ENCODE measurements around the gene CYFIP1.
"Not testable (repeated sequence)": the region's sequence is repeated elsewhere in the genome, so short reads cannot be mapped to it uniquely, and the experiment has no call there.

CYFIP1 gene

DNA sequence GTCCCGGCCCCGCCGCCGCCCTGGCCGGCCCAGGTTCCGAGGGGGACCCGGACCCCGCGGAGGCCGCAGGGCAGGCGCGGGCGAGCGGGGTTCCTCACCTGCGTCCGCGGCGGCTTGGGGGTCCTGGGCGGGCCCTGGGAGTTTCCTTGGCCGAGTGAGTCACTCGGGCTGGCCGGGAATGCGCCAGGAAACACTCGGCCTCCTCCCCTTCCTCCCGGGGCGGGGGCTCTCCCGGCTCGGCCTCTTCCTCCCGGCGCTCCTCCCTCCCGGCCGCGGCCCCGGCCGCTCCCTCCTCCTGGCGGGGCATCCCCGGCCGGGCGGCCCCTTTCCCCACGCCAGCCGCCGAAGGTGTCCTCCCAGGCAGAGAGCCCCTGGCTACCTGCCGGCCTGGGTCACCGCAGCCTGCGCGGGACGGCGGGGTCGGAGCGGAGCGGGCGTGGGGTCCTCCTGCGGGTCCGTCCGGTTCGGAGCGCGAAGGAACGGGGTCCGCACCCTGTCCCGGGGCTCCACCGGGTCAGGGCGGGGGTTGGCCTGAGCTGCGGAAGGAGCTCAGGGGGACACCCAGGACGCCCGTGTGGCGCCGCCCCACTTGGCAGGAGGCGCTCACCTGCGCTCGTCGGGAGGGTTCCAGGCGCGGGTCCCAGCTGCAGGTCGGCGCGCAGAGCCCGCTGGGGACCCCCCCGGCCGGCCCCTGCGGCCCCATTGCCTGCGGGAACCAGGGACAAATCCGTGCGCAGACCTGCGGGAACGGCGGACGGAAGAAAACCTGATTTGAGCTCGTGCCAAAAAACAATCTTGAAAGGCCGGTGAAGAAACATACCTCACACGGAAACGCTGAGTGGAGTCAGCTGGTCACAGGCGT, at the start of gene CYFIP1:
CYFIP1 (minus strand) TSS at position 180 of the 862 bp plus-strand sequence. CDS start 33,083 bp downstream, outside the sequence.
- DNase-seq = no peak

DNA sequence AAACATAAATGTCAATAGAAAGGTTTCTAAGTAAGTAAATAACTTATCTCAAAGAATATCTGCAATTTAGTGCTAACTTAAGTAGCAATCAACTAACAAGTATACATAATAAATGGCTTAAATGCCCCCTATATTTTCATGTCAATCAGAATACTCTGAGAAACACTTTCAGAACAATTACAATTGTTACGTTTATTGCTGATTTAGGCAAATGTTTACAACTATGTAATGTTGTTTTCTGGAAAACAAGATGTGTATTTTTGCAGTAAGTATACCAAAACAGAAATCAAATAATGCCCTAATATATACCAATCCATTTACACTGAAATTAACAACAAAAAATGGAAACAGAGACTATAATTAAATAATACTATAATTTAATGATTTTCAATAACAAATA, 46.0 kb upstream of the CYFIP1 start:
- no peak for DNase-seq

DNA sequence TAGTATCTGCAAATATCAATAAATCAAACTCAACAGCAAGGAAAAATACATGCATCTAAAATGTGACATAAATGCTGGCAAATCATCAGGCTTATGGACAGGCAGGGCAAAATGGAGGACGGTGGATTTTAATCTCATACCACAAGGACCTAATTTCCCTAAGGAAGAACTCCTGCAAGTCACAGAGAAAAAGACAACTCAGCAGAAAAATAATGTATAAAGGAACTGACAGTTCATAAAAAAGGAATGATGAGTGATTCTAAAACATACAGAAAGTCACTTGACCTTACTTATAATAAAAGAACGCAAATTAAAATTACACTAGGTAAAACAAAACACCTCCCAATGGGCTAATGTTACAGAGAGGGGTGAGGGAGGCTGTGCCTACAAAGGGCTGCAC, 42.0 kb upstream of the CYFIP1 start:
- no peak for DNase-seq

DNA sequence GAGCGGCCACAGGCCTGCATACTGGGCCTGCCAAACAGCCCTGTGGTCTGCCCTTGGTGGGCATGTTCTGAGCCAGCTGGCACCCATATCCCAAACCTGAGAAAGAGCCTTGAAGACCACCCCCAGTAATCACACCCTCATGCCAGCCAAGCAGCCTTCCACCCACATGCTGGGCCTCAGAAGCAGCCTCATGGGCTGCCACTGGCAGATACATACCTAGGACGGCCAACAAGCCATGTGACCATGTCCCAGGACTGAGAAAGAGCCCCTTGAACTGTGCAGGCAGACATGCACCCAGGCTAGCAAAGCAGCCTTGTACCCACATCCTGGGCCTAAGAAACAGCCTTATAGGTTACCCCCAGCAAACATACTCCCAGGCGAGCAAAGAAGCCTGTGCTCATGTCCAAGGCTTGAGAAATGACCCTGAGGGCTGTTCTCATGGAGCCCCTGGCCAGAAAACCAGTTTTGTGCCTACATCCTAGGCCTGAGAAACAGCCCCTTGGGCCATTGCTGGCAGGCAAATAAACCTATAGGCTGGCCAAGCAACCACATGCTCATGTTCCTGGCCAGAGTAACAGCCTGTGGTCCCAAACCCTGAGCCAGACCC, 34.3 kb upstream of the CYFIP1 start:
- no peak for DNase-seq

DNA sequence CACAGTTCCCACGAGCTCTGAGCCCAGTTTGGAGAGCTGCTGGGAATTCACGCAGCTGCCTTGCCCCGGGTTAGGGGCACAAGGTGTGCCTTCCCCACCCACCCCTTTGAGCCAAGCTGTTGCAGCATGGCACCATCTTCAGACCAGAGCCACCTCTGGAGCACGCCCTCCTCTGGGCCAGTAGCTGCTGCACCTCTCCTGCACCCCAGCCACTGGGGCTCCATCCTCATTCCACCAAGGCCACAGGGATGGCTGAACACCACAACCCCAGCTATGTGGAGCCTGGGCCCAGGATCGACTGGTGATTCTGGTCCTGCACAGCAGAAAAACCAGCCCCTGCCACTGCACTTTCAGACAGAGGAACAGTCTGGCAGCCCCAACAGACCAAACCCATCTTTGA, 33.5 kb upstream of the CYFIP1 start:
- DNase-seq = no peak

DNA sequence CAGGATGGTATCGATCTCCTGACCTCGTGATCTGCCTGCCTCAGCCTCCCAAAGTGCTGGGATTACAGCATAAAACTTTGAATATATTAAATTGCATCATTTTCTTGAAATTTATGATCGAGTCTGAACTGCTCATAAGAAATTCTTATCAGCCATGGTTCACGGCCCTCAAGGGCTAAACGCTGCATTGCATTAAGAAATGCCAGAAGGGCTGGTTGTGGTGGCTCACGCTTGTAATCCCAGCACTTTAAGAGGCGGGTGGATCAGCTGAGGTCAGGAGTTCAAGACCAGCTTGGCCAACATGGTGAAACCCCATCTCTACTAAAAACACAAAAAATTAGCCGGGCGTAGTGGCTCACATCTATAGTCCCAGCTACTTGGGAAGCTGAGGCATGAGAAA, 32.4 kb upstream of the CYFIP1 start:
- DNase-seq = not testable (repeated sequence)

DNA sequence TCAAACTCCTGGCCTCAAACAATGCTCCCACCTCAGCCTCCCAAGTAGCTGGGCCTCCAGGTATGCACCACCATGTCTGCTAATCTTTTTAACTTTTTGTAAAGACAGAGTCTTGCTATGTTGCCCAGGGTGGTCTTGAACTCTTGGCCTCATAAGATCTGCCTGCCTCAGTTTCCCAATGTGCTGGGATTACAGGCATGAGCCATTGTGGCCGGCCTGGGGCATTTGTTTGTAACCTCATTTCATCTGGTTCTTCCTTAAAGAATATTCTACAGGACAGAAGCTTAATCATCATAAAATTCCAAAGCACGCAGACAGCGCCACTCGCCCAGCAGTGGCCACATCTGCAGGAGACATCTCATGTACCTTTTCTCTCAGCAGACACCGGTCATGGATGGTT, 23.6 kb upstream of the CYFIP1 start:
- DNase-seq = no peak

DNA sequence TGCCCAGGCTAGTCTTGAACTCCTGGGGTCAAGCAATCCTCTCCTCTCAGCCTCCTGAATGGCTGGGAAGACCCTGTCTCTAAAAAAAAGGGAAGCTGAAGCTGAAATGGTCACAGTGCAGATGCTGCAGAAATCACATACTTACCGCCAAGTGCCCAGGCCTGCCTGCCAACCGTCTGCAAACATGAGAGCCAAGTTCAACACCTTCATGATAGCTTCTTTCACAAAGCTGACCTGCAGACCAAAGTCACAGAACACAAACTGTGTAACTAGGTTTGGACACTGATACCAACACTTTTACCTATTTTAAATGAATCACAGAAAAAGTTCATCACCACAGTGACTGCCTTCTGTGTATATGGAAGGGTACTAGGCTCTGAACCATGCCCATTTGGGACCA, 22.8 kb upstream of the CYFIP1 start:
- DNase-seq = no peak

DNA sequence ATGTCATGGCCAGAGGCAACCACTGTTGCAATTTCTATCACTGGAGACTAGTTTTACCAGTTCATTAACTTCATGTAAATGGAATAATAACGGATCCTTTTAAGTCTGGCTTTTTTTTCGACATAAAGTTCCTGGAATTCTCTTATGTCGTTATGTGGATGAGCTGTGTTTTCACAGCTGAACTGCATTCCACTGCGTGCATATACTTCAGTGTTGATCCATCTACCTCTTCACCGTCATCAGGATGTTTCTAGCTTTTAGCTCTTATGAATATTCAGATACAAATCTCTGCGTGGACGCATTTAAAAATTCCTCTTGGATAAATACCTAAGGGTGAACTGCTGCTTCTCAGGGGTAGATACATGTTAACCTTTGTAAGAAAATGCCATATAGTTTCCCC, 15.6 kb upstream of the CYFIP1 start:
- no peak for DNase-seq

DNA sequence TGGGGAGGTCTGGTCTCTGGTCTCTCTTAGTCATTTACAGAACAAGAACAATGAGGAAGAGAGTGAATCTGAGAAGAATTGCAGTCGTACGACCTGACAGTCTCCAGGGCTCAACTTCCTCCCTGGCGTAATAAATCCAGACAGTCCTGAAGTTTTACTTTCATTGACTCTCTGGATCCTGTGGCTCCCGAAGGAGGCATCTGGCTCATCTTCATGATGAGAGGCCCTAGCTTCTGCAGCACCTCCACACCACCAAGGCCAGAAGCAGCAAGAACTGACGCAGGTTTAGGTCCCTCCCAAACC, 11.8 kb upstream of the CYFIP1 start:
- no peak for DNase-seq

DNA sequence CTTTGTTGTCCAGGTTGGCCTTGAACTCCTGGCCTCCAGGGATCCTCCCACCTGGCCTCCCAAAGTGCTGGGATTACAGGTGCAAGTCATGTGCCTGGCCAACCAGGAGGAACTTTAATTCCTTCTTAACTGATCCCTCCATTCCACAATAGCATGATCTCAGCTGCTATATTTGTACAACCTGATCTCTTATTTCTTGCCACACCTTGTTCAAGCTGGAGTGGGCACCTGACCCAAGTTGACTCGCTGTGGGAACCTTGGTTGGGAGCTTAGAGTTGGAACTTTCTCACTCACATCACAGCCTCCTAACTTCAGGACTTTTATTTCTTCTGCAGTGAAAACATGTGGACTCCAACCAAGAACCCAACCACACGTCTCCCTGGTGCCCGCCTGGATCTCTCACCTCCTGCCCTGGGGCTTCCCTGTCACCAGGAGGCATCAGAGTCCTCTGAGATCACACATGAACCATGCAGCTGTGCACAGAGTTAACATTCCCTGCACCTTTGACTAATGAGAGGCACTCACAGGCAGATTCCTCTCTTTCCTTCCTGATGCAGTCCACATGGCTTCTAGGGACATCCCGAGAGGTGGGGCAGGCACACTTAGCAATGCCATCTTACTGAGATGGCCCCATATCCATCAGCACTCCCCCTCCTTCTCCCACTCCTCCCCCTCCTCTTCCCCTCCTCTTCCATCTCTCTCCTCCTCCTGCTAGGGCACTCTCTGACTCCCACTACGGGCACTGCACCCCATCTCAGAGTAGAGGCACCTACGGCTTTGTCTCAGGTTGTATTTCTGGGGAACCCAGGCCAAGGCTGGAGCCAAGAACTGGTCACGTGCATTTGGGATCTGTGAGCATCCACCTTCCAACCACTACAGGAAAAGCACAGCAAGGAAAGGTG, 9.7 kb upstream of the CYFIP1 start:
- no peak for DNase-seq

DNA sequence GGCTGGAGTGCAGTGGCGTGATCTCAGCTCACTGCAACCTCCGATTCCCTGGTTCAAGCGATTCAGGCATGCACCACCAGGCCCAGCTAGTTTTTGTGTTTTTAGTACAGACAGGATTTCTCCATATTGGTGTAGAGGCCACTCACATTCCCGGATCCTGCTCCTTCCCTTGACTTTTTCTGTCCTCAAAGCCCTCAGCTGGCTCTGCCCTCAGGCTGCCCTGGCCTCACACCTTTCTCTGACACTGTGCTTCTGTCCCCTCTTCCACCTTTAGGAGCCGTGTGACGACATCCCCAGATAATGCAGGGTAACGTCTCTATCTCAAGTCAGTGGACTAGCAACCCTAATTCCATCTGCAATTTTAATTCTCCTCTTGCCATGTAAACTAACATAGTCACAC, 8.6 kb upstream of the CYFIP1 start:
- no peak for DNase-seq

DNA sequence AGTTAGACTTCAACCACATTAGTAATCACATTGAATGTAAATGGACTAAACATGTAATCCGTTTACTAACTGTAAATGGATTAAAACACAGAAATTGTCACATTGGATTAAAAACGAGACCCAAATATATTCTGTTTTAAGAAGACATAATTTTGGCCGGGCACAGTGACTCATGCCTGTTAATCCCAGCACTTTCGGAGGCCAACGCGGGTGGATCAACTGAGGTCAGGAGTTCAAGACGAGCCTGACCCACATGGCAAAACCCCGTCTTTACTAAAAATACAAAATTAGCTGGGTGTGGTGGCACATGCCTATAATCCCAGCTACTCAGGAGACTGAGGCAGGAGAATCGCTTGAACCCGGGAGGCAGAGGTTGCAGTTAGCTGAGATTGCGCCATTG, 1.8 kb upstream of the CYFIP1 start:
- DNase-seq = not testable (repeated sequence)

DNA sequence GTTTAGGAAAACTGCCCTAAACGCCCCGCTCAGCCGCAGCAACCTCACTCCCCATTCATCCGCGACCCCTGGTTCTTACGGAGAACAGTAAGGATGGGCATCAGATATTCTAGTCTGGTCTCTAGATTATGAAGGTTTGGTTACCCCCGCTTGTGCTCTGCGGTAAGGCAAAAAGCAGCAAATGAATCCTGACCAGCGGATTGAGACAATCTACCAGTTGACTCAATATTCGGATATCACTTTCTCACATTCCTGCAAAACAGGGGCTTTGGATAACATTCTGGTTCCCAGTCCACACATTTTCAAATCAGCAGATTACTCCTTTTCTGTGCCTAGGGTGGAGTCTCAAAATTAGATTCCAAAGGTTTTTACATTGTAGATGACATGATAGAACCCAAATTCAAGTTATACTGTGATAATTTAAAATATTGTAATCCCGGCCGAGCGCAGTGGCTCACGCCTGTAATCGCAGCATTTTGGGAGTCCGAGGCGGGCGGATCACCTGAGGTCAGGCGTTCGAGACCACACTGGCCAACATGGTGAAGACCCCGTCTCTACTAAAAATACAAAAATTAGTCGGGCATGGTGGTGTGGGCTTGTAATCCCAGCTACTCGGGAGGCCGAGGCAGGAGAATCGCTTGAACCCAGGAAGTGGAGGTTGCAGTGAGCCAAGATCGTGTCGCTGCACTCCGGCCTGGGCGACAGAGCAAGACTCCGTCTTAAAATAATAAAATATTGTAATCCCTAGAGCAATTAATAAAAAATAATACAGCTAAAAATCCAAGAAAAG, 1.1 kb upstream of the CYFIP1 start:
- no peak for DNase-seq

DNA sequence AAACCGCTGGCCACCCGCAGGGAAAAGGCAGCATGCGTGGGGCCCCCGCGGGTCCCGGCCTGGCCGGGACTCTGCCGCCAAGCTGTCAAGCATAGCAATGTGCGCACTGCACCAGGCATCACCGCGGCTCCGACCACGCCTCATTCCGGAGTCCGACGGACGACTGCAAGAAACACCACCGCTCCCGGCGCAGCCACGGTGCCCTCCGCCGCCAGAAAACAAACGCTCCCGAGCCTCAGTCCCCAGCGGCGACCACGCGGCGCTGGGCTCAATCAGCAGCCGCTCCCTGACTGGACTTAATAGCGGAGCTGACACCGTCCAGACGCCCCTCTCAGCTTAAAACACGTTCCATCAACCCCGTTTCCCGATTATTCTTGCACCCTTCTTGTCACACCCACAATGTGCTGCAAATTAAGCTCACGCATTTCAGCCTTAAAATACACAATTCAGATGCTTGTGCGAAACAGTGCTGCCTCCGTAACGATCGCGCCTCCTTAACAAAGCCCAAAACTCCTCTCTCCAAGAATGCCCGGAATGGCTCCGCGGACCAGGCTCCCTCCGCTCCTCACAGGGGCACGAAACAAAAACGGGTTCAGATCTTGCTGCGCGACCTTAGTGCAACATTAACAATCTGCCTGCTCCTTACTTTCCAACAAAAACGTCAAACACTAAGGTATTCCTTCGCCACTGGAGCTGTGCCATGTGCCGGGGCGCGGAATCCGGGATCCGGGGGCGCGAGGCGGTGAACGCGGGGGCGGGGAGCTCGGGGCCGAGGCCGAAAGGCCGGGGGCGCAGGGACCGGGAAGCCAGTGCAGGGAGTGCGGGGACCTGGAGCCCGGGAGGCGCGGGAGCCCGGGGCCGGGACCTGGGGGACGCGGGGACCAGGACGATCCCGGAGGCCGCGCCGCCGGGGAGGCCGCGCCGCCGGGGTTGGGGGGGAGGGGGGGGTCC, 655 bp downstream of the CYFIP1 start:
- no peak for DNase-seq

DNA sequence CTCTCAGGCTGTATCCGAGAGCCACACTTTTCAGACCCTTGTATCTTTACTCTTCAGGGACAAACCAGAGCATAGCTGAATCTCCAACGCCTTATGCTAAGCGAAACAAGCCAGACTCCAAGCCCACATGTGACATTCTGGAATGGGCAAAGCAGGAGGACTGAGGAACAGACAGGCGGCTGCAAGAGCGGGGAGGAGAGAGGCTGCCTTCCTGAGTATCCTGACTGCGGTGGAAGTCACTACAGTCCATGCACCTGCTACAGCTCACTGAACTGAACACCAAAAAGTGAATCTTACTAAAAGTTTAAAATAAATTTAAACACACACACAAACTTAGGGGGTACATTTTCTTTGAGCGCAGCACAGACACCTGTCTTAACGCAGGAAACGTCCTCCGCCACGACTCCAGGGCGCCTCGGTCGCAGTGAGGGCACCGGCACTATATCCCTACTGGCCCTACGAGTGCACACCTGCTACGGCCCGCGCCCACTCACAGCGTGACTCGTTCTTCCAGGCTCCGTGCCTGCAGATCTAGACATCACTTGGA, 1.4 kb downstream of the CYFIP1 start:
- DNase-seq = no peak

DNA sequence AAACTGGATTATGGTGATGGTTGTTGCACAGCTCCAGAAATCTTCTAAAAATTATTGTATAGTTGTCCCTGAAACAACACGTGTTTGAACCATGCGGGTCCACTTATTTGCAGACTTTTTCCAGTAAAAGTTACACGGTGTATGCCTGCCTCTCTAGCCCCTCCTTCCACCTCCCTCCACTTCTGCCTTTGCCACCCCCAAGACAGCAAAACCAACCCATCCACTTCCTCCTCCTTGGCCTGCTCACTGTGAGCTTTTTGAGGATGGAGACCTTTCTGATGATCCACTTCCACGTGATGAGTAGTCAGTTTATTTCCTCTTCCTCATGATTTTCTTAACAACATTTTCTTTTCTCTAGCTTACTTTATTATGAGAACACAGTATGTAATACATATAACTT, 5.4 kb downstream of the CYFIP1 start:
- no peak for DNase-seq

DNA sequence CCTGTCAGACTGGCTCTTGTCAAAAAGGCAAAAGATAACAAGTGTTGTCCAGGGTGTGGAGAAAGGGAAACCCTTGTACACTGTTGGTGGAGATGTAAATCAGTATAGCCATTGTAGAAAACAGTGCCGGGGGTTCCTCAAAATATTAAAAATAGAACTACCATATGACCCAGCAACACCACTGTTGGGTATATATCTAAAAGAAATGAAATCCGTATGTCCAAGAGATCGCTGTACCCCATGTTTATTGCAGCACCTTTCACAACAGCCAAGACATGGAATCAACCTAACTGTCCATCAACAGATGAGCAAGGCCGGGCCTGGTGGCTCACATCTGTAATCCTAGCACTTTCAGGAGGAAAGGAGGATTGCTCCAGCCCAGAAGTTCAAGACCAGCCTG, 6.2 kb downstream of the CYFIP1 start:
- no peak for DNase-seq

DNA sequence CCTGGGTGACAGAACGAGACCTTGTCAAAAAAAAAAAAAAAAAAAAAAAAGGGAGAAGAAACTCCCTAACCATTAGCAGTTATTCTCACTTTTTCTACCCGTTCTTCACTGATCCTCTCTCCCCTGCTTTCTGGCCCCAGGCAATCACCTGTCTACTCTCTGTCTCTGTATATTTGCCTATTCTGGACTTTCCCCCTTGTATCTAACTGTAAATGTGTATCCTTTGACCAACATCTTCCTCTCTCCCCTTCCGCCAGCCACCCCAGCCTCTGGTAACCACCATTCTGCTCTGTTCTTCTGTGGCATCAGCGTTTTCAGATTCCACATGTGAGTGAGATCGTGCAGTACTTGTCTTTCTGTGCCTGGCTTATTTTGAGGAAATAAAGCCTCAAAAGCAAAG, 6.9 kb downstream of the CYFIP1 start:
- no peak for DNase-seq

DNA sequence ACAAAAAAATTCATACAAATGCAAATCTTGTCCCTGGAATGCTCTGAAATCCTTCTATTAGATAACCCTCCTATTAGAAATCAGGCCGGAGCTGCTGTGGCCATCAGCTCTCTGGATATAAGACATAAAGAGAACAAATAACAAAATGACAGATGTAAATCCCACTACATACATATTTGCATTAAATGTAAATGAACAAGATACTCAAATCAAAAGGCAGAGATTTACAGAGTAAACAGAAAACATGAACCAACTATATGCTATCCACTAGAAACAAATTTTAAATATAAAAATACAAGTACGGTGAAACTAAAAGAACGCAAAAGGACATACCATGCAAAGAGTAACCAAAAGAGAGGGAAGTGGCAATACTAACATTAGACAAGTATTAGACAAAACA, 10.7 kb downstream of the CYFIP1 start:
- DNase-seq = no peak

DNA sequence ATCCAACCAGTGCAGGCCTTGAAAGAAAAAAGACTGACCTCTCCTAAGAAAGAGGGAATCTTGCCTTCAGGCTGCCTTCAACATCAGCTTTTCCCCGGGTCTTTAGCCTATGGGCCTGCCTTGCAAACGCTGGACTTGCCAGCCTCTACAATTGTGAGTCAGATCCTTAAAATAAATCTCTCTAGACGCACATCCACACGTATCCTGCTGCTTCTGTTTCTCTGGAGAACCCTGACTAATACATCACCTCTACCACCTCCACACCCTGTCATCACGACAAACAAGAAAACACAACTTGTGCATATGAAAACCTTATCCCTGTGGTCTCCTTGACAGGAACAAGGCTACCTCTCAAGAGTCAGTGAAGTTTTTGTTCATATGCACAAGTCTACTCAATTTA, 11.8 kb downstream of the CYFIP1 start:
- DNase-seq = no peak
